GM18520 (cell line): ENCODE measurements around the gene ABCA2.
A peak's percentile ranks its signal among the peaks of the same experiment; 100 is the strongest.

Source experiments
- ATAC-seq: cut with Tn5 transposase; IDR thresholded peaks from one replicate; pipeline ENCODE4 v1.9.1; 2021; ENCODE audit not compliant: unreplicated experiment

ABCA2 gene

DNA sequence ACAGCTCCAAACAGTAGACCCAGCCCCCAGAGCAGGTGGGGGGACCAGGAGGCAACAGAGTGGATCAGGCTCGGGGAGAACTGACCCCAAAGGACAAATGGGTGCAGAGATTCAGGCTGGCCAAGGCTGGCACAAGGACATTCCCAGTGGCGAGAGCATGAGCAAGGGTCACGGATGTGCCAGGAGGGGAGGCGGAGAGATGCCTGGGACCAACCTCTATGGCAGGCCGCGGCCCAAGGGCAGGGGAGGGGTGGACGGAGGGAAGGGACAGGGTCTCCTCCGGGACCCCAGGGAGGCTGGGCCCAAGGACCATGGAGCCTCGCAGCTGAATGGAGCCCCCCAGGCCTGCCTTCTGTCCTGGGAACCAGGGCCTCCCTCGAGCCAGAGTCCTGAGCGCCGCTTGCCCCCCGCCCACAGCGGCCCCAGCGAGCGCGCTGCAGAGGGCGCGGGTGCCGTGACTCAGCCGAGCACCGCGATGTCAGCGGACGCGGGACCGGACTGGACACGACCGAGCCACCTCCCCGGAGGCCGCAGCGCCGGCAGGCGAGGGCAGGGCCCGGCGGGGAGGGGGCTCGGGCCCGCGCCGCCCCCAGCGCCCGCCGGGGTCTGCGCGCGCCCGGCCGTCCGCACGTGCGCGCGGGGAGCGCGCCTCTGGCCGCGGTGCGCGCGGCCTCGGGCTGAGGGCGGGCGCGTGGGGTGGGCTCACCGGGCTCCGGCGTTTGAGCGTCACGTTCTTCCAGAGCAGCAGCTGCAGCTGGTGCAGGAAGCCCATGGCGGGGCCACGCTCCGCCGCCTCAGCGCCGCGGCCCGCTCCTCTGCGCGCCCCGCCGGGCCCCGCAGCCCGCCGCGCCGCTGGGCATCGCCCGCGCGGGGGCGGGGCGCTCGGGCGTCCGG lies at the start of gene ABCA2:
ABCA2 (minus strand) TSS at position 869 of the 894 bp plus-strand sequence; CDS start at position 772, 97 bp downstream.
- no peak for ATAC-seq

DNA sequence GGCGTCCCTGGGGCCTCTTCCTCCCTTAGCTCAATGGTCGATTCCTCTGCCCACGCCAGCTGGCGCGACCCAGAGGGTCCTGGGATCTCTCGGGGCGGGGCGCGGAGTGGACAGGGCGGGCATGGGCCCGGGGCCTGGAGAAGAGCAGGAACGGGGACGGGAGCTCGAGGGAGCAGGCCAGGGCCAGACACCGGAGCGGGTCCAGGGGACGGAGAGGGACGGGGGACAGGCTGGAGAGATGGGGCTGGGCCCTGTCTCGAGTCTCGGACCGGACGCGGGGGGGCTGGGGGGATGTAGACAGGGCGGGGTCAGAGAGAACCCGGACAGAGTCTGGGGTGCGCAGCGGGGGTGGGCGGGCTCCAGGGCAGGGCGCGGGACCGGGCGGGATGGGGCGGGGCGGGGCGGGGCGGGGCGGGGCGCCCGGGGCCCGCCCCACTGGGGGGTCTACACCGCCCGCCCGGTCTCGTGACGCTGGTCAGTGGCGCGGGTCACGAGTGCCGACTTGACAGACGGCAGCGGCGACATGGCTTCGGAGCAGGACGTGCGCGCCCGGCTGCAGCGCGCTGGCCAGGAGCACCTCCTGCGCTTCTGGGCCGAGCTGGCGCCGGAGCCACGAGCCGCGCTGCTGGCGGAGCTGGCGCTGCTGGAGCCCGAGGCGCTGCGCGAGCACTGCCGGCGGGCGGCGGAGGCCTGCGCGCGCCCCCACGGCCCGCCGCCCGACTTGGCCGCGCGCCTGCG lies 49.1 kb upstream of the ABCA2 start, which contains the start of gene UAP1L1:
UAP1L1 (plus strand) TSS at position 508 of the 738 bp plus-strand sequence; CDS start at position 524, 16 bp downstream.
- no peak for ATAC-seq

GRCh38 chr9:137076636-137077009 lies 48.6 kb upstream of the ABCA2 start:
- ATAC-seq, result no peak

GRCh38 chr9:137075275-137075775 lies 47.3 kb upstream of the ABCA2 start:
- no peak for ATAC-seq

DNA sequence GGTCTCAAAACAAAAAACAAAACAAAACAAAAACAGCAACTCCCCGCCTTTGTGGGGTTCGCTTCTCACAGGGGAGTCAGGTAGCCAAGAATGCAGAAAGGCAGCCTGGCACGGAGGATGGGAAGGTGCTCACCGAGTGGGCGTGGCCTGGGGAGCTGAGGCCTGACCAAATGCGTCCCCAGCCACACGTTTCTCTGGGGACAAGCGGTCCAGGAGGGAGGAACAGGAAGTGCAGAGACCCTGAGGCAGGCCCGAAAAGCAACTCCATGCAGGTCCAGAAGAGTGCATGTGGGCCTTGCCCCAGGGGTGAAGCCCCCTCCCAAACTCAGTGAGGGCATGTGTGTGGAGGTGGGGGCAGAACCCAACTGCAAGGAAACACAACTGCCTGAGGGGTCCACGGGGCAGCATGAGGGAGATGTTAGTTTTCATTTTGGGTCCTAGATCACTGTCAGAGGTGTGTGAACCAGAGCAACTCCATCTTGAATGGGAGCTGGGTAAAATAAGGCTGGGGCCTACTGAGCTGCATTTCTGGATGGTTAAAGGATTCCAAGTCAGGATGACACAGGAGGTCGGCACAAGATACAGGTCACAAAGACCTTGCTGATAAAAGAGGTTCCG lies 46.7 kb upstream of the ABCA2 start:
- ATAC-seq, result no peak

DNA sequence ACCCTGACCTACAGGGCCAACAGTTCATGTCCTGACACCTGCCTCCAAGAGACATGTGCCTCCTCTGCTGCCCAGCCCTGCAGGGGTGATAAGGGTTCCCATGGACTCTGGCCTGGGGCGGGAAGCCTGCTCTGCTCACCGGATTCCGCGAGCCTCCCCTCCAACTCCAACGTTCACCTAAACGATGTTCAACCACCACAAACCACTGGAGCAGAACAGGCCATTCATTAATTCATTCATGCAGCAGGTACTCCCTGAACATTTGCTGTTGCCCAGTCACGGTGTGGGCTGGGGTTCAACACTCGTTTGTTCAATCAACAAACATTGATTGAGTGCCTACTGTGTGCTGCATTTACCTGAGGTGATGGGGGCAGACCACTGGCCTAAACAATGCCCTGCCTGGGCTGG lies 46.0 kb upstream of the ABCA2 start:
- no peak for ATAC-seq

DNA sequence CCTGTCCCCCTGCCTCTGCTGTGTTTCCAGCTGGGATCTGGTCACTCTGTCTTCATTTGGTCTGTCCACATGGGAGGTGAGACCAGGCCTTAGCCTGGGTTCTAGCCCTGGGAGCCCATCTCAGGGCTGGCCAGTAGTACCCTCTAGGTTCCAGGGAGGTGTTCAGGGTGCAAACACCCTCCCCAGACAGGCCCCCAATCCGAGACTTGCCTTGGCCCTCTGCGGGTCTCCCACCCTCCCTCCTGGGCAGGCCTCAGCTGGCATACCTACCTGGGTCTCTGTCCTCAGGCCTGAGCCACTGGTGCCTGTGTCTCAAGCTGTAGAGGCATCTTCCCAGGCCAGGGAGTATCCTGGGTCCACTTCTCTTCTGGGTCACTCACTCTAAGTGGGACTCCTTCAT lies 43.2 kb upstream of the ABCA2 start:
- no peak for ATAC-seq

GRCh38 chr9:137070906-137071275 lies 42.9 kb upstream of the ABCA2 start:
- peak; percentile 4 for ATAC-seq

GRCh38 chr9:137070201-137070905 lies 42.3 kb upstream of the ABCA2 start, which contains the start of gene SAPCD2:
SAPCD2 (minus strand) TSS chr9:137070557; CDS start chr9:137070460, 97 bp downstream.
- peak; percentile 78 for ATAC-seq

DNA sequence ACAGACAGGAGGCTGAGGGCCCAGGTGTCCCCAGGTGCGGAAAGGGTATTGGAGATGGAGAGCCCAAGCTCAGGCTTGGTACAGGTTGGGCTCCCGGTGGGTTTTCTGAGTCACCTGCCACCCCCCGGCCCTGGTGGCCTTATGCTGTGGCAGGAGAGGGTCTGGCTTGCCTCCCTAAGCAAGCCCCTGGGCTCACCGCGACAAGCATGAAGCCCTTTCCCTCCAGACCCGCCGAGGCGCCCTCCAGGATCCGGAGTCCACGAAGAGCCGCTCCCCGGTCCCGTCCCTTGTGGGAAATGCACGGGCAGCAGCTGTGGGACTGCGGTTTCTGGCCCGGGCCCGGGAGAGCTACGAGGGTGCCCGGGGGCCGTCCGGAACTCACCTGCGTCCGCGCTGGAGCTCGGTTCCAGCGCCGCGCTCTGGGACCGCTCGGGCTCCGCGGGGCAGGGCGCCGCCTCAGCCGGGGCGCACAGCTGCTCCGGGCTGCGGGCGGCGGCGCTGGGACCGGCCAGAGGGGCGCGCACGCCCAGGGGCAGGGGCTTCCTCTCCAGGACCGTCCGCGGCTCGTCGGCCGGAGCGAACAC lies 41.6 kb upstream of the ABCA2 start:
- ATAC-seq, result peak; percentile 6

GRCh38 chr9:137068539-137069507 lies 40.8 kb upstream of the ABCA2 start:
- no peak for ATAC-seq

DNA sequence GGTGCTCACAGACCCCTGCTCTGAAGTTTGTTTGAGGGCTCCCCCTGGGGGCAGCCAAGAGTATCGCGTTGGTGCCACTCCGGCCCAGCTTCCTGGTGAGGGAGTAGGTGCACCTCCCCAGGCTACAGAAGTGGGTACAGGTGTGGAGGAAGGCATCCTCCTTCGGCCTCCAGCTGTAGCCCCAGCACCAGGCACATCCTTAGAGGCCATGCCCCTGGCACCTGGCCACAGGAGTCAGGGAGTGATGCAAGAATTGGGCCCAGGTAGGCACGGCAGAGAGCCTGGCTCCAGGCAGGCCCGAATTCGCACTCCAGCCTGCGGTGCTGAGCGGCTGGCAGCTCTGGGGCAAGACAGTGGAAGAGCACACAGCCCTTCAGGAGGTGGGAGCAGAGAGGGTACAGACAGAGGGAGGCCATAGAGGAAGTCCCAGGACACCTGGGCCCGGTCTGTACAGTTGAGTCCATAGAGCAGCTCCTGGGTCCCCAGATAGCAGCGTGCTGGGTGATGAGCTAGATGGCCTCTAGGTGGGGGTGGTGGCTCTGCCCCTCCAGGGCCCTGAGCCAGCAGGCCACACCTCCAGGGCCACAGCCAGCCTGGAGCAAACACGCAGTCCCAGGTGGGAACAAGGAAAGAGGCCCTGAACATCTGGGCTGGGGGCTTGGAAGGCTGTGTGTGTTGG lies 40.0 kb upstream of the ABCA2 start:
- ATAC-seq, result no peak

- no peak for ATAC-seq
Observed at GRCh38 chr9:137066096-137066861, 38.2 kb upstream of the ABCA2 start.

DNA sequence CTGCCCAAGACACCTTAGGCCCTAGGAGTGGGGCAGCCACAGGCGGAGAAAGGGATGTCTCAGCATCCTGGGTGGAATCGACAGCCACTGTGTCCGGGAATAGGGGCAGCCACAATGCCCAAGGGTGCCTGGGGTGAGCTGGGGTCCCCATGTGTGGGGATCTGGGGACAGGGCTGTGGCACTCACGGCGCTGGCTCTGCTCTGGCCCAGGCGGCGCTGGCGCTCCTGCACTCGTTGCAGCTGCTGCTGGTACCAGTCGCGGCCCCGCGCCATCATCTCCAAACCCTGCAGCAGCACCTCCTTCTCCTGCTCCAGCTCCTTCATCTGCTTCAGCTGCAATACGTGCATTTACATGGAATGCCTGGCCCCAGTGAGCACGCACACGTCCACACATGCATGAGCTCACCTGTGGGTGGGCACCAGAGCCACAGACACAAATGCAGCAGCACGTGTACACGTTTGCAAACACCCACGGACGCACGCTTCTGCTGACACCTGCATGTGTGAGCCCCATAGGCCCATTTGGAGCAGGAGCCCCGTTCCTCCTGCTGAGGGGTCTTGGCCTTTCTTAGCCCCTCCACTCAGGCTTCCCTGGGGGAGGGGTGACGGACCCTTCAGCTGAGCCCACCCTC lies 37.4 kb upstream of the ABCA2 start:
- ATAC-seq, result no peak

GRCh38 chr9:137064880-137065164 lies 36.8 kb upstream of the ABCA2 start:
- ATAC-seq, result no peak

DNA sequence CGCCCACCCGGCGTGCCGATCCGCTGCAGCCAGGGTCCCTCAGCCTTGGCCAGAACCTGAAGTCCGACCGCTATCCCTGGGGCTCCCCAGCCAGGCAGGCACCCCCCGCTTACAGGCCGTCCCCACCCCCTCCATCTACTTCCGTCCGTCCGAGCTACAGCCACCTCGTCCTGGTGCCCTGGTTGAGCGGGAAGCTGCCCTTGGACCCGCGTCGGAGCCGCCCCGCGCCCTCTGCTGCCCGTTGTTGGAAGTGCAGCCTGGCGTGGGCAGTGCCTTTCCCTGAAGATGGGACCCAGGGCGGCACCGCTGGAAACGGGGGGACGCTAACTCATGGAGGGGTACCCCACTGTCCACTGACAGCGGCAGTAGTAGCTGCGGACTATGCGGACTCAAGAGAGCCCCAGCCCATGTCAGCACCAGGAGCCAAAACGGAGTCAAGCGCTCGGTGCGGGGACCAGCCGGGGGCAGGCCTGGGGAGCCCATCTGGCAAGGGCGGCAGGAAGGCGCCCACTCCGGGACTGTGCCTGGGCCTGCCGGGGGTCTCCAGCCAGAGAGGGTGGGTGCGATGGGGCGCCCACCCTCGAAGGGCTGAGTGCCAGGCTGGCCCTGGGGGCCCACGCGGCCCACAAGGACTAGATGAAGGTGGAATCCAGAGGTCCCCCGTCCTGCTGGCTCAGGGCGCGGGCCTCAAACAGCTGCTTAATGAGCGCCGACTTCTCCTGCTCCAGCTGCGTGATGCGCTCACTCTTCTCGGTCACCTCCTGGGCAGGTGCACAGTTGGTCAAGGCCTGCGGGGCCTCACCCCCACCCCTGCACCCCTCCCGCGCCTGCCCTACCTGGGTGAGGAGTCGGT lies 36.2 kb upstream of the ABCA2 start:
- no peak for ATAC-seq
